ENCODE data around the gene NCKAP5. TPM values are rescaled to one million over a fixed set of nuclear protein-coding genes. Genes with fewer than 3 reads are reported as not detected.

NCKAP5 gene
- total and polyA plus RNA-seq, 2 experiments from 2014 or later: 2.2 to 5.5 TPM

- H3K79me2 ChIP-seq: no peaks in the 10 kb centered on the region
- no peaks in the 10 kb centered on the region for H3K4me1 ChIP-seq (ENCODE audit: insufficient read depth)
- H2AFZ ChIP-seq: no peak overlapping the region
- no peaks in the 10 kb centered on the region for H3K27me3 ChIP-seq
- H3K9me2 ChIP-seq (replicated peaks; ENCODE audit: insufficient read depth): no peaks in the 10 kb centered on the region
- 90% methylated on average over 1 of the region's 1 CpG for WGBS (ENCODE audit: low lambda C conversion rate, missing lambda C conversion rate)
- DNase-seq (ENCODE audit: low spot score): no peak
- TF ChIP-seq CTCF (IDR thresholded peaks at IDR 0.05; ENCODE audit: poor library complexity) (no peak), EZH2 (IDR thresholded peaks at IDR 0.05; ENCODE audit: borderline replicate concordance) (no peak), EZH2phosphoT487 (IDR thresholded peaks at IDR 0.05; ENCODE audit: low read depth, severe bottlenecking, unreplicated experiment) (no peak)
- H3K27ac ChIP-seq: no peak overlapping the region
- H3K36me3 ChIP-seq (replicated peaks; ENCODE audit: insufficient read depth, low read depth): no peaks in the 10 kb centered on the region
- H3K9me3 ChIP-seq (ENCODE audit: low read depth): no peaks in the 10 kb centered on the region
- H3K4me2 ChIP-seq: no peak overlapping the region
- H4K20me1 ChIP-seq (ENCODE audit: insufficient read depth, poor library complexity, severe bottlenecking): no peaks in the 10 kb centered on the region
- H3K4me3 ChIP-seq: no peak overlapping the region
These were observed 877.5 kb downstream of the NCKAP5 start for GRCh38 chr2:132690664-132691303.

- Histone ChIP-seq H3K27ac (no peak overlapping the region), H4K20me1 (ENCODE audit: insufficient read depth, poor library complexity, severe bottlenecking) (no peaks in the 10 kb centered on the region), H3K9me2 (replicated peaks; ENCODE audit: insufficient read depth) (no peaks in the 10 kb centered on the region), H3K9me3 (ENCODE audit: low read depth) (no peaks in the 10 kb centered on the region), H3K27me3 (no peaks in the 10 kb centered on the region), H3K36me3 (replicated peaks; ENCODE audit: insufficient read depth, low read depth) (no peaks in the 10 kb centered on the region), H3K79me2 (no peaks in the 10 kb centered on the region), H3K4me1 (ENCODE audit: insufficient read depth) (no peaks in the 10 kb centered on the region), H3K4me2 (no peak overlapping the region), H3K4me3 (no peak overlapping the region), H2AFZ (no peak overlapping the region)
- WGBS (ENCODE audit: low lambda C conversion rate, missing lambda C conversion rate): 81% methylated on average over 1 of the region's 1 CpG
- TF ChIP-seq CTCF (IDR thresholded peaks at IDR 0.05; ENCODE audit: poor library complexity) (no peak), EZH2phosphoT487 (IDR thresholded peaks at IDR 0.05; ENCODE audit: low read depth, severe bottlenecking, unreplicated experiment) (no peak), EZH2 (IDR thresholded peaks at IDR 0.05; ENCODE audit: borderline replicate concordance) (no peak)
- DNase-seq (ENCODE audit: low spot score): no peak
These were observed 886.5 kb downstream of the NCKAP5 start for GRCh38 chr2:132681766-132682165.

- TF ChIP-seq EZH2 (IDR thresholded peaks at IDR 0.05; ENCODE audit: borderline replicate concordance) (no peak), EZH2phosphoT487 (IDR thresholded peaks at IDR 0.05; ENCODE audit: low read depth, severe bottlenecking, unreplicated experiment) (no peak), CTCF (IDR thresholded peaks at IDR 0.05; ENCODE audit: poor library complexity) (no peak)
- WGBS (ENCODE audit: low lambda C conversion rate, missing lambda C conversion rate): 81% methylated on average over 3 of the region's 3 CpGs
These were observed 887.7 kb downstream of the NCKAP5 start for GRCh38 chr2:132680544-132680943.

More at GRCh38 chr2:132680544-132680943, 887.7 kb downstream of the NCKAP5 start:
- Histone ChIP-seq H3K27me3 (no peaks in the 10 kb centered on the region), H3K9me2 (replicated peaks; ENCODE audit: insufficient read depth) (no peaks in the 10 kb centered on the region), H4K20me1 (ENCODE audit: insufficient read depth, poor library complexity, severe bottlenecking) (no peaks in the 10 kb centered on the region), H3K27ac (no peak overlapping the region), H3K4me2 (no peak overlapping the region), H2AFZ (no peak overlapping the region), H3K4me3 (no peak overlapping the region), H3K79me2 (no peaks in the 10 kb centered on the region), H3K4me1 (ENCODE audit: insufficient read depth) (no peaks in the 10 kb centered on the region), H3K9me3 (ENCODE audit: low read depth) (no peaks in the 10 kb centered on the region), H3K36me3 (replicated peaks; ENCODE audit: insufficient read depth, low read depth) (no peaks in the 10 kb centered on the region)
- no peak for DNase-seq (ENCODE audit: low spot score)
